ENCODE measurements around the gene FAHD2A. TPM values are rescaled to one million over a fixed set of nuclear protein-coding genes. Genes with fewer than 3 reads are reported as not detected.

FAHD2A gene
- total RNA-seq, 2 experiments from 2014 or later, result 37.9 to 41.2 TPM

Other genes starting within 250 kb of the FAHD2A start
- 1 to 10 TPM; 7.0 to 8.8 TPM for gene ZNF514, start 242.9 kb upstream of the FAHD2A start, total RNA-seq
- gene ZNF2, start 236.9 kb upstream of the FAHD2A start, total RNA-seq, result 1 to 10 TPM; 4.3 to 5.1 TPM
- 1 to 10 TPM; 3.2 to 3.8 TPM for gene ZNF892, start 195.2 kb upstream of the FAHD2A start, total RNA-seq
- gene PROM2, start 128.3 kb upstream of the FAHD2A start, total RNA-seq, result under 1 TPM; 0.23 to 0.44 TPM
- not detected for gene KCNIP3, start 105.4 kb upstream of the FAHD2A start, total RNA-seq
- not detected for gene TRIM43B, start 82.0 kb downstream of the FAHD2A start, total RNA-seq
- not detected for gene TRIM43, start 189.3 kb downstream of the FAHD2A start, total RNA-seq

All from activated CD4-positive, alpha-beta T cell treated with anti-CD3 and anti-CD28 coated beads for 36 hours (primary cell).